HG03432 (cell line): ENCODE data around the gene SYNJ1.
A peak's percentile ranks its signal among the peaks of the same experiment; 100 is the strongest.
"Not testable (repeated sequence)": the region's sequence is repeated elsewhere in the genome, so short reads cannot be mapped to it uniquely, and the experiment has no call there.

Source experiments
- ATAC-seq: cut with Tn5 transposase; IDR thresholded peaks from one replicate; pipeline ENCODE4 v1.9.1; 2021; ENCODE audit warnings: mild to moderate bottlenecking, moderate library complexity; ENCODE audit not compliant: unreplicated experiment

Gene SYNJ1

GRCh38 chr21:32613436-32614043, 114.3 kb downstream of the SYNJ1 start:
- no peak for ATAC-seq

- ATAC-seq, result peak; percentile 11
Observed at GRCh38 chr21:32612999-32613337, 114.8 kb downstream of the SYNJ1 start.

- peak; percentile 93 for ATAC-seq
Observed at GRCh38 chr21:32612075-32612998, 115.5 kb downstream of the SYNJ1 start, which contains the start of gene CFAP298. Gene CFAP298, minus strand, starts transcription at chr21:32612377. Its CDS starts 134 bp downstream, at chr21:32612243.

GRCh38 chr21:32611471-32611997, 116.3 kb downstream of the SYNJ1 start:
- ATAC-seq, result peak; percentile 16

- not testable (repeated sequence) for ATAC-seq
Observed at GRCh38 chr21:32610940-32611339, 116.9 kb downstream of the SYNJ1 start.

- no peak for ATAC-seq
Observed at GRCh38 chr21:32608851-32609250, 119.0 kb downstream of the SYNJ1 start.

GRCh38 chr21:32605469-32605868, 122.3 kb downstream of the SYNJ1 start:
- no peak for ATAC-seq

GRCh38 chr21:32604464-32604863, 123.3 kb downstream of the SYNJ1 start:
- ATAC-seq, result no peak

GRCh38 chr21:32603131-32603530, 124.7 kb downstream of the SYNJ1 start:
- no peak for ATAC-seq

GRCh38 chr21:32602099-32602498, 125.7 kb downstream of the SYNJ1 start:
- ATAC-seq, result no peak

- no peak for ATAC-seq
Observed at GRCh38 chr21:32599526-32599925, 128.3 kb downstream of the SYNJ1 start.

GRCh38 chr21:32599091-32599490, 128.7 kb downstream of the SYNJ1 start:
- no peak for ATAC-seq

GRCh38 chr21:32597205-32597604, 130.6 kb downstream of the SYNJ1 start:
- no peak for ATAC-seq

- no peak for ATAC-seq
Observed at GRCh38 chr21:32595431-32595830, 132.4 kb downstream of the SYNJ1 start.

GRCh38 chr21:32593690-32594089, 134.1 kb downstream of the SYNJ1 start:
- no peak for ATAC-seq

GRCh38 chr21:32592929-32593502, 134.8 kb downstream of the SYNJ1 start:
- ATAC-seq, result no peak

GRCh38 chr21:32590130-32590529, 137.7 kb downstream of the SYNJ1 start:
- no peak for ATAC-seq

- no peak for ATAC-seq
Observed at GRCh38 chr21:32587651-32588050, 140.2 kb downstream of the SYNJ1 start.

GRCh38 chr21:32587120-32587519, 140.7 kb downstream of the SYNJ1 start:
- ATAC-seq, result no peak

GRCh38 chr21:32585970-32586369, 141.8 kb downstream of the SYNJ1 start:
- ATAC-seq, result no peak

- no peak for ATAC-seq
Observed at GRCh38 chr21:32585042-32585710, 142.6 kb downstream of the SYNJ1 start, which contains the start of gene TCP10L. Gene TCP10L, minus strand, starts transcription at chr21:32585523. Its CDS starts 1,219 bp downstream, at chr21:32584304.
